ENCODE measurements around the gene ZNF521. TPM values are rescaled to one million over a fixed set of nuclear protein-coding genes. Genes with fewer than 3 reads are reported as not detected.

Gene ZNF521
- total RNA-seq, 2 donors from 2014 or later = 8.0 to 17.2 TPM

DNA sequence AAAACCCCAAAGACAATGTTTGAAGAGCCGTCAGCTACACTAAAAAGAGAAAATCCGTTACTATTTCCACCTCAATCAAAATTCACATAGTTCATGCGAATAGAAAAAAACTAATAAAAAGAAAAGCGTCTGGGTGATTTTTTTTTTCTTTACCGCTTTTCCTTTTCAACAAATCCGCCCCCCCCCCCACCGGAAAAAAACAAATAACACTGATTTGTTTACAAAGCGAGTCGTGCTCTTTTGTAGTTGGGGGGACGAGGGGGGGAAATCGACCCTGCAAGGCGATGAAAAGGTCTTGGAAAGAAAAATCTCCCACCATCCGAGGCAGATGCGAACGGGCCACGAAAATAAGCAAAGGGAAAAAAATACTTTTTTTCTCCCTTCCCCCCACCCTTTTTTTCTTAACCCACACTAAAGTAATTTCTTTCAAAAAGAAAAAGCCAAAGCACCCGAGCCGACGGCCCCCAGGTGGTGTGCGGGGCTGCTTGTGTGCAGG lies 638 bp downstream of the ZNF521 start:
- Histone ChIP-seq H3K4me1 (ENCODE audit: control insufficient read depth in 1 of 2, low read depth in 2 of 2) (peaks cover 4 to 14% of the 10 kb centered on the region in 2 donors), H3K27me3 (replicated peaks; ENCODE audit: insufficient read depth) (no peaks in the 10 kb centered on the region), H3K27ac (peak overlapping the region; percentile 78 to 79), H3K36me3 (no peaks in the 10 kb centered on the region), H3K9me3 (no peaks in the 10 kb centered on the region), H3K4me3 (peak overlapping the region; percentile 92)
- no peak for DNase-seq (ENCODE audit: low spot score)
- TF ChIP-seq, protein P1, sequence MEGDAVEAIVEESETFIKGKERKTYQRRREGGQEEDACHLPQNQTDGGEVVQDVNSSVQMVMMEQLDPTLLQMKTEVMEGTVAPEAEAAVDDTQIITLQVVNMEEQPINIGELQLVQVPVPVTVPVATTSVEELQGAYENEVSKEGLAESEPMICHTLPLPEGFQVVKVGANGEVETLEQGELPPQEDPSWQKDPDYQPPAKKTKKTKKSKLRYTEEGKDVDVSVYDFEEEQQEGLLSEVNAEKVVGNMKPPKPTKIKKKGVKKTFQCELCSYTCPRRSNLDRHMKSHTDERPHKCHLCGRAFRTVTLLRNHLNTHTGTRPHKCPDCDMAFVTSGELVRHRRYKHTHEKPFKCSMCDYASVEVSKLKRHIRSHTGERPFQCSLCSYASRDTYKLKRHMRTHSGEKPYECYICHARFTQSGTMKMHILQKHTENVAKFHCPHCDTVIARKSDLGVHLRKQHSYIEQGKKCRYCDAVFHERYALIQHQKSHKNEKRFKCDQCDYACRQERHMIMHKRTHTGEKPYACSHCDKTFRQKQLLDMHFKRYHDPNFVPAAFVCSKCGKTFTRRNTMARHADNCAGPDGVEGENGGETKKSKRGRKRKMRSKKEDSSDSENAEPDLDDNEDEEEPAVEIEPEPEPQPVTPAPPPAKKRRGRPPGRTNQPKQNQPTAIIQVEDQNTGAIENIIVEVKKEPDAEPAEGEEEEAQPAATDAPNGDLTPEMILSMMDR (IDR thresholded peaks at IDR 0.05) = no peak
- no peak for ATAC-seq (ENCODE audit: insufficient number of reproducible peaks, low FRiP score, low read depth)

DNA sequence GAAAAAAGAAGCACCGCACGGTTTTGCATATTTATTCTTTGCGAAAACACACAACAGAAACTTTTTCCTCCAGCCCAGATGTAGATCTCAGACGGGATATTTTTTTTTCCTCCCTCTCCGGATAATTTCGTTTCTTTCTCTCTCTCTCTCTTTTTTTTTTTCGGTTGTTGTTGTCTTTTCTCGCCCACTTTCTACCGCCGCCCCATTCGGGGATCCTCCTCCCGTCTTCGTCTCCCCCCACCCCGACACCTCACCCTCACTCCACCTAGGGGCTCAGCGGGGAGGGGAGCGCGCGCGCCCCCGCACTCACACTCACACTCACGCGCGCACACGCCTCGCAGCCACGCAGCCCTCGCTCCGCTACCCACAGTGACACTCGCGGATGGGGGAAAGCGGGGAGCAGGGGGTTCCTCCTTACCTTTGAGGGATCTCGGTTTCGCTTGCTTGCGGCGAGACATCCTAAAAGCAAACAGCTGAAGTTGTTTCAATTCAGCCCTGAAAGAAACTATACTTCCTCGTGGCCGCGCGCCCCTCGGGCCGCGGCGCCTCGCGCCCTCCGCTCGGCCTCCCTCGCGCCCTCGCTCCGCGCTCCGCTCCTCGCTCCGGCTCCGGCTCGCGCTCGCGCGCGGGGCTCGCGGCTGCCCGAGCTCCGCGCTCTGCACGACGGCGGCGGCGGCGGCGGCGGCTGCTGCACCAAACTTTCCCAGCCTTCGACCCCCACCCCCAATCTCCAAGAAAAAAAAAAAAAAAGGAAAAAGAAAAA lies 1.3 kb downstream of the ZNF521 start:
- no peaks in the 10 kb centered on the region for H3K27me3 ChIP-seq (replicated peaks; ENCODE audit: insufficient read depth)

DNA sequence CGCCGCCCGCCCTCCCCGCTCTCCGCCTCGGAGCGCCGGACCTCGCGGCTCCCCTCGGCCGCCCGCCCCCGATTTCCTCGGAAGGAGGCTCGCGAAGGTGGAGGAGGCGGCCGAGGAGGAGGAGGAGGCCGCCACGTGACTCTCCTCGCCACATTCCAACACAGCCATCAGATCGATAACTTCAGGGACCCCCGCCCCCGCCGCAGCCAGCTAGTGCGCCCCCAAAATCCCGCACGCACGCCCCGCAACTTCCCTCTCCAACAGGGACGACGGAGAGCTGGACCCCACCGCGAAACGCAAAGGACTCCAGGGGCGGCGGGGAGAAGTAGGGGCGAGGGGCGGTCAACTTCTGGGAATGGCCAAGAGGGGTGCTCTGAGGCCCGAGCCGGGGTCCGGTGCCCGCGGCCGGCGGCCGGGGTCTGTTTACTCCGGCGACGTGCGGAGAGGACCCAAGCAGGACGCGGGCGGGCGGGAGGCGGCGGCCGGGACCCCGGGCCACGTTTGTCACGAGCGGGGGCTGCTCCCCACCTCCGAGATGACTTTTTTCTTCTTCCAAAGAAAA lies 2.0 kb downstream of the ZNF521 start:
- TF ChIP-seq, protein P1 (IDR thresholded peaks at IDR 0.05) = no peak
- H3K27ac ChIP-seq = peak overlapping the region; percentile 62
- ATAC-seq (ENCODE audit: insufficient number of reproducible peaks, low FRiP score, low read depth) (no peak), DNase-seq (ENCODE audit: low spot score) (no peak)
- H3K36me3 ChIP-seq = no peaks in the 10 kb centered on the region
- H3K9me3 ChIP-seq = no peaks in the 10 kb centered on the region
- H3K4me1 ChIP-seq (ENCODE audit: control insufficient read depth in 1 of 2, low read depth in 2 of 2) = peaks cover 4 to 14% of the 10 kb centered on the region in 2 donors
- H3K4me3 ChIP-seq = peak overlapping the region; percentile 92
- H3K27me3 ChIP-seq (replicated peaks; ENCODE audit: insufficient read depth) = no peaks in the 10 kb centered on the region

More for the DNA sequence above, 1.3 kb downstream of the ZNF521 start:
- Histone ChIP-seq H3K27ac (peak overlapping the region; percentile 78 to 79), H3K4me1 (ENCODE audit: control insufficient read depth in 1 of 2, low read depth in 2 of 2) (peaks cover 4 to 14% of the 10 kb centered on the region in 2 donors), H3K4me3 (peak overlapping the region; percentile 92), H3K36me3 (no peaks in the 10 kb centered on the region), H3K9me3 (no peaks in the 10 kb centered on the region)
- TF ChIP-seq, protein P1 (IDR thresholded peaks at IDR 0.05) = no peak
- DNase-seq (ENCODE audit: low spot score) (no peak), ATAC-seq (ENCODE audit: insufficient number of reproducible peaks, low FRiP score, low read depth) (peak; percentile 21)

DNA sequence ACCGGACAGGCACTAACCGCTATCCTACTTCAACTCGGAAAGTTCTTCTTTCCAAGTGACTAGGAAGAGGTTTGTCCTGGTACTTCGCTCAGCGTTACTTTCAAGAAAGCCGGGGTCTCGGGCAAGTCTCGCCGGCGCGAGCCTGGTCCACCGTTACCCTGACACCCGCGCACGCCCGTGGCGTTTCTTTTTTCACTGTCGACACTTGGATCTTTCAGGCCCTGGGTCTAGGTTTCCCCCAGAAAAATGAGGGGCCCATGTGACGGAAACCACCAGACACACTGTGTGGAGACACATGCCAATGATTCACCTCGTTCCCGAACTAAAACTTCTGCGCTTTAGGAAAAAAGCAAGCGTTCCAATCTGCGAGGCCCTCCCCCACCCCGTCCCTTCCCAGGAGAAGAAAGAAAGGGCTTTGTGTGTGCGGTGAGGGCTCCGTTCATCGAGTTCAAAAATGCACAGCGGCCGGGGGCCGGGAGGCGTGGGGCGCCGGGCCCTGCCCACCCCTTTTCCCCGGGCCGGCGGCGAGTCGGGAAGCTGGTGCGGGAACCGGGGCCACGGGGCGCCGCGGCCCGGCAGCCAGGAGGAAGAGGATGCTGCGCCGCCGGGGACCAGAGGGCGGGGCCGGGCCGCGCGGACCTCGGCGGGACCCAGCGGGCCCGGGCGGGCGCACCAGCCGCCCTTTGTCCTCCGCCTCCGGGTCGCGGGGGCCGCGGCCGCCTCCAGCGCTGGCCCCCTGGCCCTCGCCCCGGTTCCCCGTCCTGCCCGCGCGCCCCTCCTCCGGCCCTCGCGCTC lies 2.6 kb downstream of the ZNF521 start:
- no peaks in the 10 kb centered on the region for H3K27me3 ChIP-seq (replicated peaks; ENCODE audit: insufficient read depth)
- no peak for ATAC-seq (ENCODE audit: insufficient number of reproducible peaks, low FRiP score, low read depth)
- no peak for DNase-seq (ENCODE audit: low spot score)
- TF ChIP-seq, protein P1 (IDR thresholded peaks at IDR 0.05) = no peak
- H3K9me3 ChIP-seq = no peaks in the 10 kb centered on the region
- H3K4me3 ChIP-seq = peak overlapping the region; percentile 92
- peaks cover 4 to 14% of the 10 kb centered on the region in 2 donors for H3K4me1 ChIP-seq (ENCODE audit: control insufficient read depth in 1 of 2, low read depth in 2 of 2)
- no peaks in the 10 kb centered on the region for H3K36me3 ChIP-seq
- peak overlapping the region in 1 of 2 donors; percentile 52 for H3K27ac ChIP-seq

All from thoracic aorta (tissue), 2 donors.